ENCODE data around the gene HPF1.
"Not testable (repeated sequence)": the region's sequence is repeated elsewhere in the genome, so short reads cannot be mapped to it uniquely, and the experiment has no call there.

The HPF1 gene

DNA sequence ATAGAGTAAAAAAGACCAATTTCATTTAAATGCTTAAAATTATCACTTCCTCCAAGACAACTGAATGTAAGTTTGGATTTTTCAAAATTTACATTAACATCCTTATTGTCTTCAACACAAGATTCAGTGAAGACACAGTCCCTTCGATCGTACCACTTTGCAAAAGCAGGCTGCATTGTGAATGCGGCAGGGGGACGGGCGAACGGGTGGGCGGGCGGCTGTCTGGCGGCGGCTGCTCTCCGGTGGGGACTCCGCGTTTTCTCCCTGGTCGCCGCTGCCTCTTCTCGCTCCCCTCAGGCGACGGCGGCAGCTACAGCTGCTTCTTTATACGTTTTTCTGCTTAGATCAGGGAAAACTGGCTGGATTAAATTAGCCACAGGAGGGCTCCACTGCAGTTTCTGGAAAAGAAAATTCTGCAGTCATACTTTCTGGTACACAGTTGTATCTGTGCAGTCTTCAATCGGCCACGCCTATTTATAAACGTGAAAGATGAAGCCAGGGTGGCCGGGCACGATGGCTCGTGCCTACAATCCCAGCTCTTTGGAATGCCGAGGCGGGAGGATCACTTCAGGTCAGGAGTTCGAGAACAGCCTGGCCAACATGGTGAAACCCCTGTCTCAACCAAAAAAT is 33.9 kb upstream of the HPF1 start:
- in situ Hi-C loops (cut with HindIII; ENCODE audit: low sequenced_read_pairs), result no loop called here
- peak overlapping the region; percentile 29 for H3K4me3 ChIP-seq (ENCODE audit: low read depth, low read length)
- peak; percentile 73 for DNase-seq (ENCODE audit: low read depth, low spot score)
- TF ChIP-seq, protein P1, sequence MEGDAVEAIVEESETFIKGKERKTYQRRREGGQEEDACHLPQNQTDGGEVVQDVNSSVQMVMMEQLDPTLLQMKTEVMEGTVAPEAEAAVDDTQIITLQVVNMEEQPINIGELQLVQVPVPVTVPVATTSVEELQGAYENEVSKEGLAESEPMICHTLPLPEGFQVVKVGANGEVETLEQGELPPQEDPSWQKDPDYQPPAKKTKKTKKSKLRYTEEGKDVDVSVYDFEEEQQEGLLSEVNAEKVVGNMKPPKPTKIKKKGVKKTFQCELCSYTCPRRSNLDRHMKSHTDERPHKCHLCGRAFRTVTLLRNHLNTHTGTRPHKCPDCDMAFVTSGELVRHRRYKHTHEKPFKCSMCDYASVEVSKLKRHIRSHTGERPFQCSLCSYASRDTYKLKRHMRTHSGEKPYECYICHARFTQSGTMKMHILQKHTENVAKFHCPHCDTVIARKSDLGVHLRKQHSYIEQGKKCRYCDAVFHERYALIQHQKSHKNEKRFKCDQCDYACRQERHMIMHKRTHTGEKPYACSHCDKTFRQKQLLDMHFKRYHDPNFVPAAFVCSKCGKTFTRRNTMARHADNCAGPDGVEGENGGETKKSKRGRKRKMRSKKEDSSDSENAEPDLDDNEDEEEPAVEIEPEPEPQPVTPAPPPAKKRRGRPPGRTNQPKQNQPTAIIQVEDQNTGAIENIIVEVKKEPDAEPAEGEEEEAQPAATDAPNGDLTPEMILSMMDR (IDR thresholded peaks at IDR 0.05; ENCODE audit: low read depth, low read length), result peak; percentile 68

DNA sequence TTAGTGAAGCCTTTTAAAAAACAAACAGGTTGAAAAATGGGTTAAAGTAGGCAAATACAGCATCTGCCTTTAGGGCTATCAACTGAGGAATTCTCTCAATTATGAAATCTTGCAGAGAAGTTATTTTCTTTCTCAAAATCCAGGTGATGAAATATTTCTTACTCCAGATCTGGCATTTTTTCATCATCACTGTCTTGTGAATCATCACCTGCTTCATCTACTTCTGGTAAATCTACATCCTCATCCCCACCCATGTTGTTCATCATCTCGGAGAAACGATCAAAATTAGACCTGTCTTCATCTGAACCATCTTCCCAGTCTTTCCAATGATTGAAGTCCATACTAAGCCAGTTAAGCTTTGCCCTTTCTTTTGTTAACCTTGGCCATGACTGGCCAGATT is 33.3 kb upstream of the HPF1 start:
- no peak overlapping the region for H3K4me3 ChIP-seq (ENCODE audit: low read depth, low read length)
- DNase-seq (ENCODE audit: low read depth, low spot score), result peak; percentile 1
- in situ Hi-C loops (cut with HindIII; ENCODE audit: low sequenced_read_pairs), result no loop called here
- TF ChIP-seq, protein P1 (IDR thresholded peaks at IDR 0.05; ENCODE audit: low read depth, low read length), result no peak

DNA sequence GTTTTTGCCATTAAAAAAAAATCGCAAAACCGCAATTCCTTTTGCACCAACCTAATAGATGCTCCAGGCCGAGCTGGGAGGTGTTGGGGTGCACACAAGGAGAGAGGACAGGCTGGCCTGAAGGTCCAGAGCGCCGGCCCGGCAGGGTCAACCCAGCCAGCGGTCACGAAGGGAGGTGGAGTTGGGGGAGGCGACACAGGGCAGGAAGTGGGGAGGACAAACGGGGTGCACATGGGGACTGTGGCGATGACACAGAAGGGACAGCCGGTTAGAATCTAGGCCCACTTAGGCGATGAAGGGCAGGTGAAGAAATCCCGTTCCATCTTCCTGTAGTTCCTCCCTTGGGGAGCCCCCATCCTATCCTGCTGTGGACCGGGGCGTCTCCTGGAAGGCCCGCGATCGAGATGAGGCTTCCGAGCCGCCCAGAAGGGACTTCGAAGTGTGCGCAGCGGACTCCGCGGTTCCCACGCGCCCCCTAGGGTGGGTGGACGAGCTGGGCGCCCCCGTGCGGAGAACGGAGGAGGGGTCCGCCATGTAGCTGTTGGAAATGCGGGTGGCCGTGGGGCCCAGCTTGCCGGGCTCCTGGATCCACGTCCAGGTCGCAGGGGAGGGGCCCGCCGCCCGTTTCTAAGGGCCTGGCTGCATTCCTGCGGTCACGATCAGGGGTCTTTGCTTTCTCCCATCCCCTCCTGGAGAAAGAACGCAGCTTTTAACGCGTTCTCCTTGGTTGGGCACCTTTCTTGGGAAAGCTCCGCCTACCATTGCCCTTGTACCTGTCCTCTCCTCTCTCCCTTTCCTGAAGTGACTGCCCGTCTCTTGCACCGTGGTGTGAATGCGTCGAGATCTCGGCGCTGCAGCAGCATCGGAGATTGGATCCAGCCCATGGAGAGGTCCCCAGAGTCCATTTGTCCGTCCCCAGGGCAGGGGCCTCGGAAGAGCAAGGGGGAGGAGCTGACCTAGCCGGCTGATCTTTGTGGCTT is 17.0 kb upstream of the HPF1 start:
- TF ChIP-seq, protein P1 (IDR thresholded peaks at IDR 0.05; ENCODE audit: low read depth, low read length), result peak; percentile 53
- in situ Hi-C loops (cut with HindIII; ENCODE audit: low sequenced_read_pairs), result no loop called here
- DNase-seq (ENCODE audit: low read depth, low spot score), result peak; percentile 2
- H3K4me3 ChIP-seq (ENCODE audit: low read depth, low read length), result peak overlapping the region; percentile 13

GRCh38 chr4:169773889-169774288 is 16.1 kb upstream of the HPF1 start:
- no peak overlapping the region for H3K4me3 ChIP-seq (ENCODE audit: low read depth, low read length)
- no peak for DNase-seq (ENCODE audit: low read depth, low spot score)
- in situ Hi-C loops (cut with HindIII; ENCODE audit: low sequenced_read_pairs), result no loop called here
- TF ChIP-seq, protein P1 (IDR thresholded peaks at IDR 0.05; ENCODE audit: low read depth, low read length), result no peak

DNA sequence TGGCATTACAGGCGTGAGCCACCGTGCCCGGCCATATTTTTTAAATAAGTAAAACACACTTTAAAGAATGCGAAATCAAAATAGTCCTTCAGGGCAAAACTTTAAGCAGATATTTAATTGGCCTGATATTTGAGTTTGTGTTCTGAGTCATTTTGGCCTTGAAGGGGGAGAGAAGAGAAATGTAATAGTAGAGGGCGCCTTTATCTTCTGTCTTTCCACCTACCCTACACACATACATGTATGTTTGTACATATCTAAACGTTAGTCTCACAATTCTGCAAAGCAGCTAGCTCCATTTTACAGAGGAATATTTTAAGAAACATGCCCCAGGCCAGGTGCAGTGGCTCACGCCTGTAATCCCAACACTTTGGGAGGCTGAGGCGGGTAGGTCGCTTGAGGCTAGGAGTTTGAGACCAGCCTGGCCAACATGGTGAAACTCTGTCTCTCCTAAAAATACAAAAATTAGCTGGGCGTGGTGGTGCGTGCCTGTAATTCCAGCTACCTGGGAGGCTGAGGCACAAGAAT is 13.9 kb upstream of the HPF1 start:
- H3K4me3 ChIP-seq (ENCODE audit: low read depth, low read length); in situ Hi-C loops (cut with HindIII; ENCODE audit: low sequenced_read_pairs); DNase-seq (ENCODE audit: low read depth, low spot score): not testable (repeated sequence)

- no peak for DNase-seq (ENCODE audit: low read depth, low spot score)
- H3K4me3 ChIP-seq (ENCODE audit: low read depth, low read length), result no peak overlapping the region
- TF ChIP-seq, protein P1 (IDR thresholded peaks at IDR 0.05; ENCODE audit: low read depth, low read length), result no peak
- in situ Hi-C loops (cut with HindIII; ENCODE audit: low sequenced_read_pairs), result no loop called here
These were observed 12.7 kb upstream of the HPF1 start for GRCh38 chr4:169770416-169770815.

DNA sequence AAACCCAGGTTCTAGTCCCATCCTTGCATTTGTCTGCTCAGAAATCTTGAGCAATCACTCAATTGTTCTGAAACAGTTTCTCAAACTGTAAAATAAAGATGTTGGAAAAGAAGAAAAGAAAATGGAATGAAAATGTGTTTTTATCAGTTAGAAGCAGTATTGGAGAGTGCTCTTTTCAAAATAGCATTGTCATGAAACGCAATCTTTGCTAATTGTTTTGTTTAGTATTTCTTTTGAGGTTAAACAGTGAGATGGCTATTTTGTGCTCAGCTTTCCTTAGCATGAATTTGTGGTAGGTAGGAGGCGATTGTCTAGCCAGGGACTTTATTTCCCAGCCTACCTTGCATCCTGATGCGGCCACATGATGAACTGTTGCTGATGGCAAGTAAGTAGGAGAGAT is 10.6 kb upstream of the HPF1 start:
- in situ Hi-C loops (cut with HindIII; ENCODE audit: low sequenced_read_pairs), result no loop called here
- no peak for DNase-seq (ENCODE audit: low read depth, low spot score)
- TF ChIP-seq, protein P1 (IDR thresholded peaks at IDR 0.05; ENCODE audit: low read depth, low read length), result no peak
- H3K4me3 ChIP-seq (ENCODE audit: low read depth, low read length), result no peak overlapping the region

All from astrocyte of the spinal cord (primary cell).